WTC11 (cell line): ENCODE results near the gene TMPRSS5. TPM values are rescaled to one million over a fixed set of nuclear protein-coding genes. Genes with fewer than 3 reads are reported as not detected.

Source experiments
- ATAC-seq: fragments of 200-7000 bp; cut with Tn5 transposase; 2 replicates; pipeline ENCODE4 v1.10.0; 2021; ENCODE audit warnings: mild to moderate bottlenecking, moderate library complexity
- CTCF ChIA-PET: fragments of 300-600 bp; sonication (Branson Sonifier 250); formaldehyde crosslinking; loops from one replicate; lab custom pipeline; 2021; ENCODE audit warnings: antibody characterized with exemption; lab: Charles Lee
- POLR2A ChIA-PET: fragments of 350-600 bp; sonication (Branson Sonifier 250); formaldehyde crosslinking; loops from one replicate; lab custom pipeline; 2021; ENCODE audit warnings: antibody characterized with exemption; lab: Charles Lee
- DNase-seq: peaks from one replicate; pipeline ENCODE4 v3.0.0; 2021; ENCODE audit warnings: low spot score
- H3K27ac Mint-ChIP-seq: 2 replicates; pipeline ENCODE4 v1.8.0; 2021; ENCODE audit warnings: mixed read lengths
- H3K27me3 Mint-ChIP-seq: 2 replicates; pipeline ENCODE4 v1.8.0; 2021; ENCODE audit warnings: low read depth, mild to moderate bottlenecking, moderate library complexity, mixed read lengths
- H3K36me3 Mint-ChIP-seq: 2 replicates; pipeline ENCODE4 v1.8.0; 2021; ENCODE audit warnings: mixed read lengths
- H3K4me1 Mint-ChIP-seq: 2 replicates; pipeline ENCODE4 v1.8.0; 2022; ENCODE audit warnings: mixed read lengths
- H3K4me3 Mint-ChIP-seq: 2 replicates; pipeline ENCODE4 v1.8.0; 2021; ENCODE audit warnings: mild to moderate bottlenecking, moderate library complexity, mixed read lengths
- H3K9me3 Mint-ChIP-seq: 2 replicates; pipeline ENCODE4 v1.8.0; 2021; ENCODE audit warnings: mixed read lengths
- CREB1 ChIP-seq: sonication (generic); formaldehyde crosslinking; IDR thresholded peaks from 2 replicates; pipeline ENCODE4 v1.8.0; 2023; ENCODE audit warnings: mild to moderate bottlenecking, missing genetic modification reagents
- CTCF ChIP-seq: fragments of 200-600 bp; IDR thresholded peaks from 2 replicates; pipeline ENCODE4 v1.8.0; 2022; ENCODE audit warnings: antibody characterized with exemption
- ERG ChIP-seq: fragments of 250-450 bp; sonication (Bioruptor Pico); IDR thresholded peaks from 2 replicates; pipeline ENCODE4 v1.8.0; 2021; ENCODE audit warnings: mild to moderate bottlenecking
- GTF2I ChIP-seq: fragments of 250-450 bp; sonication (Bioruptor Pico); conservative IDR thresholded peaks from 2 replicates; pipeline ENCODE4 v1.4.0; 2021; ENCODE audit warnings: mild to moderate bottlenecking
- HMGA2 ChIP-seq: fragments of 250-450 bp; sonication (Bioruptor Pico); IDR thresholded peaks from 2 replicates; pipeline ENCODE4 v1.4.0; 2021; ENCODE audit warnings: mild to moderate bottlenecking, moderate library complexity
- IRF1 ChIP-seq: sonication (generic); formaldehyde crosslinking; IDR thresholded peaks from 2 replicates; pipeline ENCODE4 v1.8.0; 2023; ENCODE audit warnings: missing genetic modification reagents
- JAZF1 ChIP-seq: fragments of 250-450 bp; sonication (Bioruptor Pico); IDR thresholded peaks from 2 replicates; pipeline ENCODE4 v1.9.0; 2021; ENCODE audit warnings: moderate library complexity, mild to moderate bottlenecking, inconsistent platforms
- TP53 ChIP-seq: sonication (generic); formaldehyde crosslinking; IDR thresholded peaks from 2 replicates; pipeline ENCODE4 v1.8.1; 2023; ENCODE audit warnings: mild to moderate bottlenecking, missing genetic modification reagents
- ZNF138 ChIP-seq: sonication (generic); formaldehyde crosslinking; conservative IDR thresholded peaks from 2 replicates; pipeline ENCODE4 v1.8.1; 2022; ENCODE audit warnings: mild to moderate bottlenecking, moderate library complexity, missing genetic modification reagents
- ZNF416 ChIP-seq: fragments of 250-450 bp; sonication (Bioruptor Pico); IDR thresholded peaks from 2 replicates; pipeline ENCODE4 v1.9.0; 2021; ENCODE audit warnings: mild to moderate bottlenecking, inconsistent platforms
- ZNF423 ChIP-seq: fragments of 250-450 bp; sonication (Bioruptor Pico); IDR thresholded peaks from 2 replicates; pipeline ENCODE4 v2.1.2; 2022; ENCODE audit warnings: mild to moderate bottlenecking, moderate library complexity
- total RNA-seq: library from RNA; stranded (reverse); gene quantifications from 3 replicates; pipeline ENCODE4 v1.2.3, GENCODE V29; 2021
- TF ChIP-seq, protein P1 (sequence below): fragments of 250-450 bp; sonication (Bioruptor Pico); IDR thresholded peaks from 2 replicates; pipeline ENCODE4 v1.9.0; 2021; ENCODE audit warnings: mild to moderate bottlenecking
- TF ChIP-seq, protein P2 (sequence below): sonication (generic); formaldehyde crosslinking; IDR thresholded peaks from 2 replicates; pipeline ENCODE4 v1.8.0; 2022; ENCODE audit warnings: mild to moderate bottlenecking, missing genetic modification reagents
- TF ChIP-seq, protein P3 (sequence below): sonication (generic); formaldehyde crosslinking; IDR thresholded peaks from 2 replicates; pipeline ENCODE4 v1.8.1; 2022; ENCODE audit warnings: mild to moderate bottlenecking, missing genetic modification reagents, moderate library complexity, borderline replicate concordance
- TF ChIP-seq, protein P4 (sequence below): sonication (generic); formaldehyde crosslinking; IDR thresholded peaks from 2 replicates; pipeline ENCODE4 v1.8.1; 2023; ENCODE audit warnings: mild to moderate bottlenecking, missing genetic modification reagents, borderline replicate concordance

Gene TMPRSS5
- total RNA-seq, 1 experiment from 2014 or later = 1.7 TPM

DNA sequence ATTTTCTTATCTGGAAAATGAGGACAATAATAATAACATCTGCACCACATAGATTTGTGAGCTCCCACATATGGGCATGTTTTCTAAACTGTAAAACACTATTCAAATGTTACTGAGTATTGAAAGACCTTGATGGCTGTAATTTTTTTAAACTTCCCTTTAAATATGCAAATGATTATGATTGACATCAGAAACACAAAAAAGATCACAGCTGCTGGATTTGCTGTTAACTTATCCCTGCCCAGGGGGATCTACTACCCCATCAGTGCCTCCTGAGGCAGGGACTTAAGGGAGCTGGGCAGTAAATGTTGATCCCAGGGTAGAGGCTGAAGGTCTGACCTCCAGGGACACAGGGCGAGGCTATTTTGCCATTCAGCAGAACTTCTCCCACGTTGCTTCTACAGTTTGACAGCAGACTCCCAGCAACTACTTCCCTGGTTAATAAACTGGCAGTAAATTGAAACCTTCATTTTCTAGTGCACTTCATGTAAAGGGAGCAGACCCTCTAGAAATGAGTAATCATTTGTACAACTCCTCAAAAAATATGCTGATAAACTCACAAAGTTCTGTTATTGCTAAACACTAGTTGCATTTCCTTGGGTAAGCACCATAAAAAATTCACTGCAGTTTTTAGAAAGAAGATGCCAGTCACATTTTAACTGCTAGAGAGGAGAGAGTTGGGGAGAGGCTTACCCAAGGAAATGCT, 20.3 kb downstream of the TMPRSS5 start:
- H3K4me1 Mint-ChIP-seq = peaks cover 11% of the 10 kb centered on the region
- DNase-seq (no peak), ATAC-seq (no peak)
- no peak overlapping the region for H3K4me3 Mint-ChIP-seq
- POLR2A ChIA-PET = no interaction called here
- H3K27ac Mint-ChIP-seq = no peak overlapping the region
- CTCF ChIA-PET = no interaction called here
- no peaks in the 10 kb centered on the region for H3K9me3 Mint-ChIP-seq
- no peaks in the 10 kb centered on the region for H3K27me3 Mint-ChIP-seq
- H3K36me3 Mint-ChIP-seq = no peaks in the 10 kb centered on the region
- TF ChIP-seq TP53 (CRISPR knock-in tag) (no peak), JAZF1 (CRISPR knock-in tag) (no peak), ERG (CRISPR knock-in tag) (no peak), ZNF138 (CRISPR knock-in tag) (no peak)
- TF ChIP-seq, protein P1, sequence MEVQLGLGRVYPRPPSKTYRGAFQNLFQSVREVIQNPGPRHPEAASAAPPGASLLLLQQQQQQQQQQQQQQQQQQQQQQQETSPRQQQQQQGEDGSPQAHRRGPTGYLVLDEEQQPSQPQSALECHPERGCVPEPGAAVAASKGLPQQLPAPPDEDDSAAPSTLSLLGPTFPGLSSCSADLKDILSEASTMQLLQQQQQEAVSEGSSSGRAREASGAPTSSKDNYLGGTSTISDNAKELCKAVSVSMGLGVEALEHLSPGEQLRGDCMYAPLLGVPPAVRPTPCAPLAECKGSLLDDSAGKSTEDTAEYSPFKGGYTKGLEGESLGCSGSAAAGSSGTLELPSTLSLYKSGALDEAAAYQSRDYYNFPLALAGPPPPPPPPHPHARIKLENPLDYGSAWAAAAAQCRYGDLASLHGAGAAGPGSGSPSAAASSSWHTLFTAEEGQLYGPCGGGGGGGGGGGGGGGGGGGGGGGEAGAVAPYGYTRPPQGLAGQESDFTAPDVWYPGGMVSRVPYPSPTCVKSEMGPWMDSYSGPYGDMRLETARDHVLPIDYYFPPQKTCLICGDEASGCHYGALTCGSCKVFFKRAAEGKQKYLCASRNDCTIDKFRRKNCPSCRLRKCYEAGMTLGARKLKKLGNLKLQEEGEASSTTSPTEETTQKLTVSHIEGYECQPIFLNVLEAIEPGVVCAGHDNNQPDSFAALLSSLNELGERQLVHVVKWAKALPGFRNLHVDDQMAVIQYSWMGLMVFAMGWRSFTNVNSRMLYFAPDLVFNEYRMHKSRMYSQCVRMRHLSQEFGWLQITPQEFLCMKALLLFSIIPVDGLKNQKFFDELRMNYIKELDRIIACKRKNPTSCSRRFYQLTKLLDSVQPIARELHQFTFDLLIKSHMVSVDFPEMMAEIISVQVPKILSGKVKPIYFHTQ (CRISPR knock-in tag) = no peak
- TF ChIP-seq, protein P2, sequence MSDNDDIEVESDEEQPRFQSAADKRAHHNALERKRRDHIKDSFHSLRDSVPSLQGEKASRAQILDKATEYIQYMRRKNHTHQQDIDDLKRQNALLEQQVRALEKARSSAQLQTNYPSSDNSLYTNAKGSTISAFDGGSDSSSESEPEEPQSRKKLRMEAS = no peak
- TF ChIP-seq, protein P3, sequence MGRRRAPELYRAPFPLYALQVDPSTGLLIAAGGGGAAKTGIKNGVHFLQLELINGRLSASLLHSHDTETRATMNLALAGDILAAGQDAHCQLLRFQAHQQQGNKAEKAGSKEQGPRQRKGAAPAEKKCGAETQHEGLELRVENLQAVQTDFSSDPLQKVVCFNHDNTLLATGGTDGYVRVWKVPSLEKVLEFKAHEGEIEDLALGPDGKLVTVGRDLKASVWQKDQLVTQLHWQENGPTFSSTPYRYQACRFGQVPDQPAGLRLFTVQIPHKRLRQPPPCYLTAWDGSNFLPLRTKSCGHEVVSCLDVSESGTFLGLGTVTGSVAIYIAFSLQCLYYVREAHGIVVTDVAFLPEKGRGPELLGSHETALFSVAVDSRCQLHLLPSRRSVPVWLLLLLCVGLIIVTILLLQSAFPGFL (CRISPR knock-in tag) = no peak

- TF ChIP-seq HMGA2 (CRISPR knock-in tag) (no peak), CREB1 (CRISPR knock-in tag) (no peak), GTF2I (no peak), ZNF416 (no peak), CTCF (no peak), ZNF423 (CRISPR knock-in tag) (no peak), IRF1 (CRISPR knock-in tag) (no peak)
- TF ChIP-seq, protein P4, sequence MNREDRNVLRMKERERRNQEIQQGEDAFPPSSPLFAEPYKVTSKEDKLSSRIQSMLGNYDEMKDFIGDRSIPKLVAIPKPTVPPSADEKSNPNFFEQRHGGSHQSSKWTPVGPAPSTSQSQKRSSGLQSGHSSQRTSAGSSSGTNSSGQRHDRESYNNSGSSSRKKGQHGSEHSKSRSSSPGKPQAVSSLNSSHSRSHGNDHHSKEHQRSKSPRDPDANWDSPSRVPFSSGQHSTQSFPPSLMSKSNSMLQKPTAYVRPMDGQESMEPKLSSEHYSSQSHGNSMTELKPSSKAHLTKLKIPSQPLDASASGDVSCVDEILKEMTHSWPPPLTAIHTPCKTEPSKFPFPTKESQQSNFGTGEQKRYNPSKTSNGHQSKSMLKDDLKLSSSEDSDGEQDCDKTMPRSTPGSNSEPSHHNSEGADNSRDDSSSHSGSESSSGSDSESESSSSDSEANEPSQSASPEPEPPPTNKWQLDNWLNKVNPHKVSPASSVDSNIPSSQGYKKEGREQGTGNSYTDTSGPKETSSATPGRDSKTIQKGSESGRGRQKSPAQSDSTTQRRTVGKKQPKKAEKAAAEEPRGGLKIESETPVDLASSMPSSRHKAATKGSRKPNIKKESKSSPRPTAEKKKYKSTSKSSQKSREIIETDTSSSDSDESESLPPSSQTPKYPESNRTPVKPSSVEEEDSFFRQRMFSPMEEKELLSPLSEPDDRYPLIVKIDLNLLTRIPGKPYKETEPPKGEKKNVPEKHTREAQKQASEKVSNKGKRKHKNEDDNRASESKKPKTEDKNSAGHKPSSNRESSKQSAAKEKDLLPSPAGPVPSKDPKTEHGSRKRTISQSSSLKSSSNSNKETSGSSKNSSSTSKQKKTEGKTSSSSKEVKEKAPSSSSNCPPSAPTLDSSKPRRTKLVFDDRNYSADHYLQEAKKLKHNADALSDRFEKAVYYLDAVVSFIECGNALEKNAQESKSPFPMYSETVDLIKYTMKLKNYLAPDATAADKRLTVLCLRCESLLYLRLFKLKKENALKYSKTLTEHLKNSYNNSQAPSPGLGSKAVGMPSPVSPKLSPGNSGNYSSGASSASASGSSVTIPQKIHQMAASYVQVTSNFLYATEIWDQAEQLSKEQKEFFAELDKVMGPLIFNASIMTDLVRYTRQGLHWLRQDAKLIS (CRISPR knock-in tag) = no peak
- TF ChIP-seq, all 79 proteins: peak for 0
- Mint-ChIP-seq H3K9me3 (no peaks in the 10 kb centered on the region), H3K4me1 (peaks cover 11% of the 10 kb centered on the region), H3K36me3 (no peaks in the 10 kb centered on the region), H3K4me3 (no peak overlapping the region), H3K27me3 (no peaks in the 10 kb centered on the region), H3K27ac (no peak overlapping the region)
- no peak for DNase-seq
- ChIA-PET POLR2A (no interaction called here), CTCF (no interaction called here)
- ATAC-seq = no peak
Measured at GRCh38 chr11:113684496-113684895, 21.6 kb downstream of the TMPRSS5 start.
